ENCODE data around the gene SLC36A1.

Gene SLC36A1

DNA sequence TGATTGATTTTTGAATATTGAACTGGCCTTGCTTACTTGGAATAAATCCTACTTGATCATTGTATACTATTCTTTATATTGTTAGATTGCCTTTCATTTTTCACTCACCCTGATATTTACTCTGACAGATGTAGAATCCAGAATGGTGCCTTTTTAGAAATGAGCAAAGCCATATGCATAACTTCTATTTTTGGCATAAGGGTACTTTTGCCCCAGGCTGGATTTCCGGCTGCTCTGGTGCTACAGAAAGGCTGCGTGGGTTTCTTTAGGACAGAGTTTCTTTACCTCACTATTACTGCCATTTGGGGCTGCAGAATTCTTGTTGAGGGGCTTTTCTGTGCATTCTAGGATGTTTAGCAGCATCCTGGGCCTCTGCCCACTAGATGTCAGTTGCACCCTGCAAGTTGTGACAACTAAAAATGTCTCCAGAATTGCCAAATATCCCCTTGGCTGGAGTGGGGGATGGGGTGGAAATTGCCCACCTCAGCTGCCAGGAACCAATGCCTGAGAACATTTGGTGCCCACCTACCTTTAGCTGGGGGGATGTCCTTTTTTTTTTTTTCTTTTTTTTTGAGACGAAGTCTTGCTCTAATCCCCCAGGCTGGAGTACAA lies 50.1 kb downstream of the SLC36A1 start:
- Histone ChIP-seq H3K79me2 (ENCODE audit: insufficient read depth, low read length) (no peaks in the 10 kb centered on the region), H3K4me2 (ENCODE audit: insufficient read depth, low read length) (no peak overlapping the region), H3K36me3 (ENCODE audit: insufficient read depth, low read length) (no peaks in the 10 kb centered on the region), H3K27me3 (ENCODE audit: insufficient read depth, low read length, poor library complexity) (no peaks in the 10 kb centered on the region), H3K9me3 (ENCODE audit: insufficient read depth, low read length, severe bottlenecking) (no peaks in the 10 kb centered on the region), H4K20me1 (ENCODE audit: insufficient read depth, low read length) (no peaks in the 10 kb centered on the region), H3K4me1 (ENCODE audit: insufficient read depth, low read length) (no peaks in the 10 kb centered on the region), H2AFZ (ENCODE audit: low read depth, low read length) (no peak overlapping the region), H3K9ac (ENCODE audit: low read depth, low read length) (no peak overlapping the region), H3K27ac (ENCODE audit: low read length) (no peak overlapping the region), H3K4me3 (ENCODE audit: low read depth in 1 of 2, low read length in 2 of 2) (no peak overlapping the region)
- DNase-seq (no peak), ATAC-seq (ENCODE audit: insufficient read depth, low read depth) (no peak)
- TF ChIP-seq EZH2 (IDR thresholded peaks at IDR 0.05; ENCODE audit: borderline replicate concordance, low read depth, low read length, severe bottlenecking), result no peak
- TF ChIP-seq, protein P1, sequence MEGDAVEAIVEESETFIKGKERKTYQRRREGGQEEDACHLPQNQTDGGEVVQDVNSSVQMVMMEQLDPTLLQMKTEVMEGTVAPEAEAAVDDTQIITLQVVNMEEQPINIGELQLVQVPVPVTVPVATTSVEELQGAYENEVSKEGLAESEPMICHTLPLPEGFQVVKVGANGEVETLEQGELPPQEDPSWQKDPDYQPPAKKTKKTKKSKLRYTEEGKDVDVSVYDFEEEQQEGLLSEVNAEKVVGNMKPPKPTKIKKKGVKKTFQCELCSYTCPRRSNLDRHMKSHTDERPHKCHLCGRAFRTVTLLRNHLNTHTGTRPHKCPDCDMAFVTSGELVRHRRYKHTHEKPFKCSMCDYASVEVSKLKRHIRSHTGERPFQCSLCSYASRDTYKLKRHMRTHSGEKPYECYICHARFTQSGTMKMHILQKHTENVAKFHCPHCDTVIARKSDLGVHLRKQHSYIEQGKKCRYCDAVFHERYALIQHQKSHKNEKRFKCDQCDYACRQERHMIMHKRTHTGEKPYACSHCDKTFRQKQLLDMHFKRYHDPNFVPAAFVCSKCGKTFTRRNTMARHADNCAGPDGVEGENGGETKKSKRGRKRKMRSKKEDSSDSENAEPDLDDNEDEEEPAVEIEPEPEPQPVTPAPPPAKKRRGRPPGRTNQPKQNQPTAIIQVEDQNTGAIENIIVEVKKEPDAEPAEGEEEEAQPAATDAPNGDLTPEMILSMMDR (IDR thresholded peaks at IDR 0.05; ENCODE audit: borderline replicate concordance, extremely low read depth, low read length, poor library complexity, severe bottlenecking), result no peak

DNA sequence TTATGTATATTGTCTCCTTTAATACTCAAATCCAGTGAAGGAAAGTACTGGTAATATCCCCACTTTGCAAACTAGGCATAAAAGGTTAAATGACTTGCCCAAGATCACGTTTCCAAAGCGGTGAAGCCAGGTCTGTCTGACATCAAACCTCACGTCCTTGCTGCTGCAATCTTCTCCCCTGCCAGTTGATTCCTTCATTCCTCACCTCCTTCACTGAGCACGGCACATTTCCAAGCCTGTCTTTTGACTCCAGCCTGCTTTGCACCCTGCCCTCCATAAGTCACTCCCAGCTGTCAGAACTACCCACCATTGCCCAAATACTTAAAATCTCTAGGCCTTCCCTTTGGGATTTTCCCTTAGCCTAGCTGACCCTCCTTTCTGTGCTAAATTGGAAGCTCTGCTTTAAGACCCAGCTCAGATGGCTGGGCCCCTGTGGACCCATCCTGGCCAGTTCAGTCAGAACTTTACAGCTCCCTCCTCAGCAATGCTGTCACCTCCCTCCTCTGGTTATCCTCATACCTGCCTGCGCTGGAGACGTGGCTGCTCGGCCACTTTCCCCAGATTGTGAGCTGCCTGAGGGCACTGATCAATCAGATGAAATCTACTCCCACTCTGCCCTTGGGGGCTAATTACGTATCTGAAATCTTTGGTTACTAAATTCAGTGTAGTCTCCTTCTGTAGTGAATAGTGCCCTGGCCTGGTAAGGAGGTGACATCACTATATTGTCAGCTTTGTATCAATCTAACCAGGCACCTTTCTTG lies 51.2 kb downstream of the SLC36A1 start:
- no peak overlapping the region for H3K4me3 ChIP-seq (ENCODE audit: low read depth in 1 of 2, low read length in 2 of 2)
- no peaks in the 10 kb centered on the region for H4K20me1 ChIP-seq (ENCODE audit: insufficient read depth, low read length)
- H3K79me2 ChIP-seq (ENCODE audit: insufficient read depth, low read length), result no peaks in the 10 kb centered on the region
- no peaks in the 10 kb centered on the region for H3K27me3 ChIP-seq (ENCODE audit: insufficient read depth, low read length, poor library complexity)
- H3K27ac ChIP-seq (ENCODE audit: low read length), result no peak overlapping the region
- no peaks in the 10 kb centered on the region for H3K9me3 ChIP-seq (ENCODE audit: insufficient read depth, low read length, severe bottlenecking)
- no peak overlapping the region for H2AFZ ChIP-seq (ENCODE audit: low read depth, low read length)
- ATAC-seq (ENCODE audit: insufficient read depth, low read depth) (no peak), DNase-seq (no peak)
- H3K36me3 ChIP-seq (ENCODE audit: insufficient read depth, low read length), result no peaks in the 10 kb centered on the region
- TF ChIP-seq, protein P1 (IDR thresholded peaks at IDR 0.05; ENCODE audit: borderline replicate concordance, extremely low read depth, low read length, poor library complexity, severe bottlenecking), result no peak
- TF ChIP-seq EZH2 (IDR thresholded peaks at IDR 0.05; ENCODE audit: borderline replicate concordance, low read depth, low read length, severe bottlenecking), result no peak
- no peak overlapping the region for H3K9ac ChIP-seq (ENCODE audit: low read depth, low read length)
- H3K4me2 ChIP-seq (ENCODE audit: insufficient read depth, low read length), result no peak overlapping the region
- H3K4me1 ChIP-seq (ENCODE audit: insufficient read depth, low read length), result no peaks in the 10 kb centered on the region

DNA sequence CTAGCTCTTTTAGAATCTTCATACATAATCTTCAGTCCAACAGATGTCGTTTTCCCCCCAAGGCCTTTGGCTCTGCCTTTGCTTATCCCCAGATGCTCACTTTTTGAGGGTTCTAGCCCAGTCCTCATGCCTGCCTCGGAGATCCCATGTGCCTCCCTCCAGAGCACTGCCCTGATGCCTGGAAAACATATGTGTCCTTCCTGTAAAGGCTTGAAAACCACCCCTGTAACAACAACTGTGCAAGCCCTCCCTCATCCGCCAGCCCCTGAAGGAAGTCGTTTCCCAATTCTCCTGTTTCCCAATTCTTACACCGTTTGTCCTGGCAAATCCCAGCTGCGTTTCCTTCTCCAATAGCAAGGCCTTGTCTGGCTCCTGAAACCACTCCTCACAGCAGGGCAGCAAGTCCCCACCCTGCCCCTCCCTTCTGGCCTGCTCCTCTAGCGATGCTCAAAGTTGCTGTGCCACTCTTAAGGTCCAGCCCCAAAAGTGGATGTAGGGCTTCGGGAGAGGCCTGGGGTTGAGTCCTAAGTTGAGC lies 52.2 kb downstream of the SLC36A1 start:
- no peak overlapping the region for H3K9ac ChIP-seq (ENCODE audit: low read depth, low read length)
- H3K27me3 ChIP-seq (ENCODE audit: insufficient read depth, low read length, poor library complexity), result no peaks in the 10 kb centered on the region
- H3K4me1 ChIP-seq (ENCODE audit: insufficient read depth, low read length), result no peaks in the 10 kb centered on the region
- DNase-seq, result no peak
- no peak overlapping the region for H3K4me3 ChIP-seq (ENCODE audit: low read depth in 1 of 2, low read length in 2 of 2)
- H3K36me3 ChIP-seq (ENCODE audit: insufficient read depth, low read length), result no peaks in the 10 kb centered on the region
- no peak overlapping the region for H3K27ac ChIP-seq (ENCODE audit: low read length)
- no peak overlapping the region for H2AFZ ChIP-seq (ENCODE audit: low read depth, low read length)
- TF ChIP-seq, protein P1 (IDR thresholded peaks at IDR 0.05; ENCODE audit: borderline replicate concordance, extremely low read depth, low read length, poor library complexity, severe bottlenecking), result no peak
- TF ChIP-seq EZH2 (IDR thresholded peaks at IDR 0.05; ENCODE audit: borderline replicate concordance, low read depth, low read length, severe bottlenecking), result no peak
- no peaks in the 10 kb centered on the region for H3K9me3 ChIP-seq (ENCODE audit: insufficient read depth, low read length, severe bottlenecking)
- no peak for ATAC-seq (ENCODE audit: insufficient read depth, low read depth)
- no peak overlapping the region for H3K4me2 ChIP-seq (ENCODE audit: insufficient read depth, low read length)
- H4K20me1 ChIP-seq (ENCODE audit: insufficient read depth, low read length), result no peaks in the 10 kb centered on the region
- H3K79me2 ChIP-seq (ENCODE audit: insufficient read depth, low read length), result no peaks in the 10 kb centered on the region

Measured in DND-41 (cell line).